ENCODE data around the gene CYP4F3.
"Not testable (repeated sequence)": the region's sequence is repeated elsewhere in the genome, so short reads cannot be mapped to it uniquely, and the experiment has no call there.

Gene CYP4F3

GRCh38 chr19:15631817-15632216 is 8.9 kb upstream of the CYP4F3 start:
- DNase-seq: peak; percentile 1

- no peak for DNase-seq
Observed at GRCh38 chr19:15633082-15633835, 7.4 kb upstream of the CYP4F3 start.

GRCh38 chr19:15634105-15634504 is 6.6 kb upstream of the CYP4F3 start:
- DNase-seq: no peak

- no peak for DNase-seq
Observed at GRCh38 chr19:15635016-15635805, 5.5 kb upstream of the CYP4F3 start.

GRCh38 chr19:15636026-15636425 is 4.7 kb upstream of the CYP4F3 start:
- no peak for DNase-seq

GRCh38 chr19:15639596-15639995 is 1.1 kb upstream of the CYP4F3 start:
- no peak for DNase-seq

GRCh38 chr19:15640904-15641597 is 354 bp downstream of the CYP4F3 start:
- DNase-seq: no peak

- DNase-seq: no peak
Observed at GRCh38 chr19:15641901-15642491, 1.3 kb downstream of the CYP4F3 start.

GRCh38 chr19:15642807-15643206 is 2.1 kb downstream of the CYP4F3 start:
- DNase-seq: no peak

- DNase-seq: no peak
Observed at GRCh38 chr19:15643387-15643786, 2.7 kb downstream of the CYP4F3 start.

- DNase-seq: no peak
Observed at GRCh38 chr19:15644066-15644741, 3.5 kb downstream of the CYP4F3 start.

- no peak for DNase-seq
Observed at GRCh38 chr19:15644816-15645215, 4.1 kb downstream of the CYP4F3 start.

- DNase-seq: no peak
Observed at GRCh38 chr19:15649526-15649925, 8.8 kb downstream of the CYP4F3 start.

GRCh38 chr19:15650123-15650522 is 9.4 kb downstream of the CYP4F3 start:
- not testable (repeated sequence) for DNase-seq

- no peak for DNase-seq
Observed at GRCh38 chr19:15651791-15652190, 11.1 kb downstream of the CYP4F3 start.

- no peak for DNase-seq
Observed at GRCh38 chr19:15652559-15653278, 12.0 kb downstream of the CYP4F3 start.

GRCh38 chr19:15656467-15656866 is 15.8 kb downstream of the CYP4F3 start:
- DNase-seq: no peak

GRCh38 chr19:15663247-15663646 is 22.6 kb downstream of the CYP4F3 start:
- DNase-seq: no peak

- no peak for DNase-seq
Observed at GRCh38 chr19:15666186-15666585, 25.5 kb downstream of the CYP4F3 start.

GRCh38 chr19:15666883-15667282 is 26.2 kb downstream of the CYP4F3 start:
- no peak for DNase-seq

GRCh38 chr19:15669440-15669839 is 28.7 kb downstream of the CYP4F3 start:
- no peak for DNase-seq

GRCh38 chr19:15669891-15670290 is 29.2 kb downstream of the CYP4F3 start:
- DNase-seq: no peak

Measured in fibroblast of upper back skin (primary cell).